Activated T-helper 17 cell treated with anti-CD3 and anti-CD28 coated beads, Interleukin-2, amount 50 U/mL, for 72 hours (primary cell): Measurements from ENCODE around the gene OSBPL1A. TPM values are rescaled to one million over a fixed set of nuclear protein-coding genes. Genes with fewer than 3 reads are reported as not detected.
A peak's percentile ranks its signal among the peaks of the same experiment; 100 is the strongest.

Source experiments
- ATAC-seq: fragments of 150-1000 bp; cut with Tn5 transposase; replicated peaks from 2 replicates; pipeline ENCODE4 v1.10.0; 2021; ENCODE audit warnings: mild to moderate bottlenecking, moderate library complexity
- H3K27ac Mint-ChIP-seq: one replicate; pipeline ENCODE4 v1.8.0; 2022; ENCODE audit warnings: mixed read lengths
- H3K27me3 Mint-ChIP-seq: one replicate; pipeline ENCODE4 v1.8.0; 2022; ENCODE audit warnings: mixed read lengths
- H3K36me3 Mint-ChIP-seq: one replicate; pipeline ENCODE4 v1.8.0; 2022; ENCODE audit warnings: low read depth, mild to moderate bottlenecking, mixed read lengths
- H3K4me1 Mint-ChIP-seq: one replicate; pipeline ENCODE4 v1.8.0; 2022; ENCODE audit warnings: mixed read lengths
- H3K4me3 Mint-ChIP-seq: one replicate; pipeline ENCODE4 v1.8.0; 2022; ENCODE audit warnings: mild to moderate bottlenecking, mixed read lengths
- H3K9me3 Mint-ChIP-seq: one replicate; pipeline ENCODE4 v1.8.0; 2022; ENCODE audit warnings: mixed read lengths
- total RNA-seq, 2 donors: library from RNA; stranded (reverse); gene quantifications; one replicate each; pipeline ENCODE4 v1.2.3, GENCODE V29; 2022

The OSBPL1A gene
- total RNA-seq = 1 to 10 TPM; 2.8 to 4.1 TPM

DNA sequence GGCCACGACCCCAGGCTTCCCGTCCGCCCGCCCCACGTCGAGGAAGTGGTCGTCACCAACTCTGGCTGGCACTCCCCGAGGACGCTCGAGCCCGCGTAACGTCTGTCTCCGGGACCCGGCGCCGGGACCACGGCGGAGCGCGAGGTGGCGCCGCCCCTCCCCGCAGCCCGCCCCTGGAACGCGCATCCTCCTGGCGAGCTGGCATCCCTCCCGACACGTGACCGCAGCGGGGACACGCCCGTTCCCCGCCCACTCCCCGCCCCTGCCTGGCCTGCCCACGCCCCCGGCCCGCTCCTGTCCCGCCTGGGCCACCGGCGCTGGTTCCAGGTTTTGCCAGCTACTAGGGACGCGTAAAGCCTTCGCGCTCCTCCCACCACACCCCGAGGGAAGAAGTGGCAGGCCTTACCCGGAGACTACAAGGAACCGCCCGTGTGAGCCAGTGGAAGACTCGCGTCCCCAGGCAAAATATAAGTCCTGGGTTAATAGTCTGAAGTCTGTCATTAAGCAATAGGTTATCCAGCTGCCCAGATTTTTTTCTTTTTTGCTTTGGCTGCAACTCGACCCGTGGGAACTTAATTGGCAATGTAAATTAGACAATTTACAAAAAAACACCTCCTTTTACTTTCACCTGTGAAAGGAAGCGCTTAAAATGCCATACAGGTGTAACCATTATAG is at the start of gene OSBPL1A:
Gene OSBPL1A, minus strand, starts transcription at position 131 of the 675 bp plus-strand sequence. CDS start 20,291 bp downstream, outside the sequence.
- H3K27ac Mint-ChIP-seq = peak within 1 kb of the TSS; percentile 70
- H3K4me1 Mint-ChIP-seq = peaks cover 14% of the 10 kb centered on the region
- H3K9me3 Mint-ChIP-seq = no peaks in the 10 kb centered on the region
- peak within 1 kb of the TSS; percentile 87 for H3K4me3 Mint-ChIP-seq
- no peaks in the 10 kb centered on the region for H3K27me3 Mint-ChIP-seq
- ATAC-seq = peak; percentile 77
- no peaks in the 10 kb centered on the region for H3K36me3 Mint-ChIP-seq

GRCh38 chr18:24446953-24447538 is 49.4 kb upstream of the OSBPL1A start:
- Mint-ChIP-seq H3K27ac (no peak overlapping the region), H3K4me1 (peaks cover 4% of the 10 kb centered on the region)

GRCh38 chr18:24446453-24446852 is 48.8 kb upstream of the OSBPL1A start:
- Mint-ChIP-seq H3K36me3 (peaks cover 90% of the 10 kb centered on the region), H3K9me3 (no peaks in the 10 kb centered on the region), H3K4me1 (peaks cover 4% of the 10 kb centered on the region), H3K4me3 (no peak overlapping the region), H3K27me3 (no peaks in the 10 kb centered on the region), H3K27ac (no peak overlapping the region)
- ATAC-seq = no peak

More at GRCh38 chr18:24446953-24447538, 49.4 kb upstream of the OSBPL1A start:
- ATAC-seq = no peak
- no peak overlapping the region for H3K4me3 Mint-ChIP-seq
- H3K27me3 Mint-ChIP-seq = no peaks in the 10 kb centered on the region
- no peaks in the 10 kb centered on the region for H3K9me3 Mint-ChIP-seq
- peaks cover 86% of the 10 kb centered on the region for H3K36me3 Mint-ChIP-seq

DNA sequence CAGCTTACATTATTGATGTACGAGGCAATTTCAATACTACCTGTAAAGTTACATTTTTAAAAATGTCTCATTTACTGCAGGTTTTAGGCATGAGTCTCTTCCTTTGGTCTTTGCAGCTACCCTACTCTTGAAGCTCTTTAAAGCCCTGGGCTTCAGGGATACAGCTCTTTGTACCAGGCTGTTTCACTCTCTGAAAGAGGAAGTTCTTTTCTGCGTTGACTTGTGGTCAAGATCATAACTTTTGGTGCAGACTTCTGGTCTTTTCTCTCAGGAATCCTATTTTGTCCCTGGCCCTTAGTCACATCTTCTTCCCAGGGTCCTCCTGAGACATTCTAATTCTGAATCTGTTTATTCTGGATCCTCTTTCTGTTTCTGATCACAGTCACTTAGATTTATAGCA is 46.2 kb upstream of the OSBPL1A start:
- Mint-ChIP-seq H3K9me3 (no peaks in the 10 kb centered on the region), H3K27ac (no peak overlapping the region), H3K27me3 (no peaks in the 10 kb centered on the region), H3K4me1 (peaks cover 4% of the 10 kb centered on the region), H3K4me3 (no peak overlapping the region), H3K36me3 (peaks cover 87% of the 10 kb centered on the region)
- no peak for ATAC-seq

DNA sequence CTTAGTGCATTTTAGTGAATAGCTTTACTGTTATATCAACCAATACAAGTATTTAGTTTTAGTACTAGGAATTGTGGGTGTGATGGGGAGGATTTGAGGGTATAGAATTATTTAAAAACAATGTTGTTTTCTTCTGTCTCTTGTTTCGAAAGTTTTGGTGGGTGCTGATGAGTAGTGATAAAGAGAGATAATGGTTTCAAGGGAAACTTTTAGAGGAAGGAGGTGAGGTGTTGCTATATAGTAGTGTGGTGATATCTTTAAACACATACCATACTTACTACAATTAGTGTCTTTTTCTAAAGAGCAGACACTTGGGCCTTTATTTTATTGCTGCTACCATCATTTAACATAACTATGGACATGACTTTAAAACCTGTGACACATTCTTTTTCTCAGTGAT is 39.3 kb upstream of the OSBPL1A start:
- peak; percentile 72 for ATAC-seq
- Mint-ChIP-seq H3K4me1 (peaks cover 6% of the 10 kb centered on the region), H3K9me3 (no peaks in the 10 kb centered on the region), H3K4me3 (peak overlapping the region; percentile 4), H3K27ac (peak overlapping the region; percentile 17), H3K36me3 (peaks cover 54% of the 10 kb centered on the region), H3K27me3 (no peaks in the 10 kb centered on the region)

GRCh38 chr18:24432618-24433017 is 35.0 kb upstream of the OSBPL1A start:
- H3K27me3 Mint-ChIP-seq = no peaks in the 10 kb centered on the region
- no peaks in the 10 kb centered on the region for H3K9me3 Mint-ChIP-seq
- H3K4me3 Mint-ChIP-seq = no peak overlapping the region
- ATAC-seq = no peak
- peaks cover 25% of the 10 kb centered on the region for H3K36me3 Mint-ChIP-seq
- H3K27ac Mint-ChIP-seq = no peak overlapping the region
- peaks cover 12% of the 10 kb centered on the region for H3K4me1 Mint-ChIP-seq

GRCh38 chr18:24429188-24429587 is 31.6 kb upstream of the OSBPL1A start:
- no peak overlapping the region for H3K27ac Mint-ChIP-seq
- peaks cover 4% of the 10 kb centered on the region for H3K27me3 Mint-ChIP-seq
- H3K4me3 Mint-ChIP-seq = no peak overlapping the region
- peaks cover 16% of the 10 kb centered on the region for H3K36me3 Mint-ChIP-seq
- peaks cover 11% of the 10 kb centered on the region for H3K4me1 Mint-ChIP-seq
- no peak for ATAC-seq
- peaks cover 5% of the 10 kb centered on the region for H3K9me3 Mint-ChIP-seq

GRCh38 chr18:24428709-24429108 is 31.1 kb upstream of the OSBPL1A start:
- Mint-ChIP-seq H3K27me3 (peaks cover 6% of the 10 kb centered on the region), H3K4me1 (peaks cover 11% of the 10 kb centered on the region), H3K9me3 (peaks cover 5% of the 10 kb centered on the region), H3K27ac (no peak overlapping the region), H3K36me3 (peaks cover 16% of the 10 kb centered on the region), H3K4me3 (peak overlapping the region; percentile 80)
- ATAC-seq = no peak

DNA sequence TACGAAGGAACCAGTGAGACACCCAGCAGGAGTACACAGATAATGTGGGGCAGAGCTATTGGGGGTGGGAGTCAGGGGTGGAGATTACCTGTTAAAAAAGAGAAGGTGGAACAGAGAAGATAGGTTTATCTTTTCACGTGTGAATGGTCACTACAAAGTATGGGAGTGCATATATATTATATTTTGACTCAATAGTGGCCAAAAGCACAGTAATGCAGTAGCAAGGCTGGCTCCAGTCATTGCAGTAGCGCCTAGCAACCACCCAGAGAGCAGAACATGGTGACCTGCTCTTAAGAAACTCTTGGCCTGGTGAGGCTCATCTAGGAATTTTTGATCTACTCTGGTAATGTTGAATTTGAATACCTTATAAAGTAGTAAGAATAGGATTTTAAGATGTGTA is 29.9 kb upstream of the OSBPL1A start:
- H3K27ac Mint-ChIP-seq = peak overlapping the region; percentile 73
- H3K27me3 Mint-ChIP-seq = peaks cover 10% of the 10 kb centered on the region
- peak; percentile 33 for ATAC-seq
- peak overlapping the region; percentile 80 for H3K4me3 Mint-ChIP-seq
- peaks cover 5% of the 10 kb centered on the region for H3K9me3 Mint-ChIP-seq
- peaks cover 11% of the 10 kb centered on the region for H3K4me1 Mint-ChIP-seq
- peaks cover 11% of the 10 kb centered on the region for H3K36me3 Mint-ChIP-seq

DNA sequence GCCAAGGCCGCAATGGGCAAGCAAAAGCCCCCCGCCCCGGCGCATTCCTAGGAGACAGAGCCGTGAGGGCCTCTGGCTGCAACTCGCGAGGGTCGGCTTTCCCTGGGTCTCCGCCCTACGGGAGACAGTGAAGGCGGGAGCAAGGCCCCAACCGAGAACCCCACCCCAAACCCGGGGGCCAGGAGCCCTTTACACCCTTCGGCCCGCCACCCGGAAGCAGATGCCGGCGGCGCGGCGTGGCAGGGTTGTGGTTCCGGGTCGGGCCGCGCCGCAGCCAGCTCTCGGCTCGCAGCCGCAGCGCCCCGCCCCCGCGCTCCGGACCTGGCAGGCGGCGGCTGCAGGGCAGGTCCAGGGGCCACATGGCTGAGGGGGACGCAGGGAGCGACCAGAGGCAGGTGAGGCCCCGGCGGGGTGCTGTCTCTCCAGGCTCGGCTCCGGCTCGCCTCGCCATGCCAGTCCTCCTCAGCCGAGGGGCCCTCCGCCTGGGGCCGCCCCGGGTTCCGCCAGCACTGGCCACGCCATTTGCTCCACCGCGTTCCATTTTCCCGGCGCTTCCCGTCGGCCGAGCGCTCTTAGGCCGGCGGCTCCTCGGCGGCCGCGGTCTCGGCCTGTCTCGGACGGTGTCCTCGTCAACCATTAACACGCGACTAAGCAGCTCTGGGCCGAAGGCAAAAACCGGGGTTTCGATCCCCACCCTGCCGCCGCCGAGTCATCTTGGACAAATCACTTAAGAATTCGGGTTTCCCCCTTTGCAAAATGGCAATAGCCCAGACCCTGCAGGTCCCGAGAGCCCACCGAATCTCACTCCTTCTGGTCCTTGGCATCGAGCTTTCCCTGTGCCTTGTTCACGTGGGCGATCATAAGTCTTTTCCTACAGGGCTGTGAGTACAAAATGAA is 29.0 kb upstream of the OSBPL1A start, which contains the start of gene IMPACT:
Gene IMPACT, plus strand, starts transcription at position 273 of the 897 bp plus-strand sequence. Its CDS starts 87 bp downstream, at position 360.
- peak; percentile 93 for ATAC-seq
- peaks cover 11% of the 10 kb centered on the region for H3K4me1 Mint-ChIP-seq
- peak within 1 kb of the TSS; percentile 80 for H3K4me3 Mint-ChIP-seq
- peaks cover 15% of the 10 kb centered on the region for H3K27me3 Mint-ChIP-seq
- peak within 1 kb of the TSS; percentile 80 for H3K27ac Mint-ChIP-seq
- H3K36me3 Mint-ChIP-seq = peaks cover 7% of the 10 kb centered on the region
- peaks cover 5% of the 10 kb centered on the region for H3K9me3 Mint-ChIP-seq

DNA sequence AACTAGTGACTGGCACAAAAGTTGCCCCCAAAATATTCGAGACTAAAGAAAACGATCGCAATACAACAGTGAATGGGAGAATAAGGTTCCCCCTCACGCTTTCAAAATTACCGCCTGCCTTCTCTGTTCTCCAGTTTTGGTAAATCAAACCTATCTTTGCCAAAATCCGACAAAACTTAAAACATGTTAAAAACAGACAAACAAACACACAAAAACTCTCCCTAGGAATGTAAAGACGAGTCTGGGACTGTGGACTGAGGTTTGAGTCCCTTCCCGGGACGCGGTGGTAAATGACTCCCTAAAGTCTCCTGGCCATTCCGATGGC is 28.4 kb upstream of the OSBPL1A start:
- ATAC-seq = no peak
- peaks cover 5% of the 10 kb centered on the region for H3K9me3 Mint-ChIP-seq
- peaks cover 11% of the 10 kb centered on the region for H3K4me1 Mint-ChIP-seq
- H3K27me3 Mint-ChIP-seq = peaks cover 18% of the 10 kb centered on the region
- peak overlapping the region; percentile 80 for H3K4me3 Mint-ChIP-seq
- H3K36me3 Mint-ChIP-seq = peaks cover 5% of the 10 kb centered on the region
- H3K27ac Mint-ChIP-seq = peak overlapping the region; percentile 80

- no peak for ATAC-seq
- Mint-ChIP-seq H3K36me3 (no peaks in the 10 kb centered on the region), H3K9me3 (peaks cover 5% of the 10 kb centered on the region), H3K27me3 (peaks cover 24% of the 10 kb centered on the region), H3K4me1 (peaks cover 5% of the 10 kb centered on the region), H3K27ac (no peak overlapping the region), H3K4me3 (no peak overlapping the region)
Observed at GRCh38 chr18:24421831-24422230, 24.2 kb upstream of the OSBPL1A start.

DNA sequence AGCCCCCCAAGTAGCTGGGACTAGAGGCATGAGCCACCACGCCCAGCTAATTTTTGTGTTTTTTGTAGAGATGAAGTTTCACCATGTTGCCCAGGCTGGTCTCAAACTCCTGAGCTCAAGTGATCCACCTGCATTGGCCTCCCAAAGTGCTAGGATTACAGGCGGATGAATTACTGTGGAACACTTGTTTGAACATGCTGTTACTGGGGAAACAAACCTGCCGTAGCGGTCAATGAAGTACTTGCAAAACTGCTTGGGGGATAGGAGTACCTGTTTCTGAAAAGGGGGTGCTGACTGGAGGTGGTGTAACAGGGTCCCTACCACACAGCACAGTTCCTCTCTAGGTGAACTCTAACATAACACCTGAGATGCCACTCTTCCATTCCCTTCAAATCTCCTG is 22.9 kb upstream of the OSBPL1A start:
- Mint-ChIP-seq H3K9me3 (peaks cover 5% of the 10 kb centered on the region), H3K36me3 (no peaks in the 10 kb centered on the region), H3K4me1 (peaks cover 5% of the 10 kb centered on the region), H3K27me3 (peaks cover 24% of the 10 kb centered on the region), H3K27ac (no peak overlapping the region), H3K4me3 (no peak overlapping the region)
- ATAC-seq = no peak

DNA sequence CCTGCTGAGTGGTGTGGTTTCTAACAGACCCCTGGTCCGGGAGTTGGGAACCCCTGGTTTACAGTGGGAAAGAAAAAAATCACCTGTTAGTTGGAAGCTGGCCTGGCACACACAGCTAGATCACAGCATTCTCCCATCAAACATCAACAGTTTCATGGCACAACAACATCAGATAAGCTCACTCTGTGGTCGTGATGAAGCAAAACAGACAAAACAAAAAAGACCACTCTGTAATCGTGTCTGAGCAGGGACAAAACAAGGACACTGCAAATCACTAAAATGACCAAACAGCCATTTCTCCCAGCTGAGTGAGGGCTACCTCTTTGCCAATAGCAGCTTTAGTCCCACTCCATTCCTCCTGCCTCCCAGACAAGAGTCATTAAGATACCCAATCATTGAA is 19.9 kb upstream of the OSBPL1A start:
- no peak overlapping the region for H3K27ac Mint-ChIP-seq
- peaks cover 6% of the 10 kb centered on the region for H3K9me3 Mint-ChIP-seq
- peaks cover 13% of the 10 kb centered on the region for H3K27me3 Mint-ChIP-seq
- ATAC-seq = no peak
- H3K4me1 Mint-ChIP-seq = peaks cover 18% of the 10 kb centered on the region
- no peaks in the 10 kb centered on the region for H3K36me3 Mint-ChIP-seq
- H3K4me3 Mint-ChIP-seq = no peak overlapping the region
